HL-60/S4 (cell line): ENCODE measurements around the gene SPTBN5.

Source experiments
- in situ Hi-C: fragments of 300-500 bp; cut with MboI; formaldehyde crosslinking; loops from 2 replicates; pipeline ENCODE4 v1.14.3; 2022; ENCODE audit warnings: low sequenced_read_pairs

Gene SPTBN5

GRCh38 chr15:41827290-41827879, 66.5 kb downstream of the SPTBN5 start:
- in situ Hi-C loops = no loop called here

GRCh38 chr15:41825572-41826535, 68.0 kb downstream of the SPTBN5 start:
- in situ Hi-C loops = no loop called here

GRCh38 chr15:41825145-41825544, 68.7 kb downstream of the SPTBN5 start:
- in situ Hi-C loops = no loop called here

- in situ Hi-C loops = loop anchor here (25.0 kb wide), 1 partner anchor 362 kb away; no protein-coding TSS in a partner anchor
These were observed 69.6 kb downstream of the SPTBN5 start for GRCh38 chr15:41824062-41824745.

- in situ Hi-C loops = loop anchor here (25.0 kb wide), 1 partner anchor 361 kb away; no protein-coding TSS in a partner anchor
These were observed 70.4 kb downstream of the SPTBN5 start for GRCh38 chr15:41823502-41823901.

- in situ Hi-C loops = loop anchor here (25.0 kb wide), 1 partner anchor 361 kb away; no protein-coding TSS in a partner anchor
These were observed 70.9 kb downstream of the SPTBN5 start for GRCh38 chr15:41822957-41823356.

- in situ Hi-C loops = loop anchor here (25.0 kb wide), 1 partner anchor 360 kb away; no protein-coding TSS in a partner anchor
These were observed 71.4 kb downstream of the SPTBN5 start for GRCh38 chr15:41822471-41822870.

- in situ Hi-C loops = loop anchor here (25.0 kb wide), 1 partner anchor 360 kb away; no protein-coding TSS in a partner anchor
These were observed 72.0 kb downstream of the SPTBN5 start for GRCh38 chr15:41821831-41822230.

GRCh38 chr15:41820791-41821423, 72.9 kb downstream of the SPTBN5 start:
- in situ Hi-C loops = loop anchor here (25.0 kb wide), 1 partner anchor 359 kb away; no protein-coding TSS in a partner anchor

GRCh38 chr15:41819455-41820050, 74.3 kb downstream of the SPTBN5 start:
- in situ Hi-C loops = loop anchor here (25.0 kb wide), 1 partner anchor 357 kb away; no protein-coding TSS in a partner anchor

- in situ Hi-C loops = loop anchor here (25.0 kb wide), 1 partner anchor 355 kb away; no protein-coding TSS in a partner anchor
These were observed 76.1 kb downstream of the SPTBN5 start for GRCh38 chr15:41817781-41818180.

- in situ Hi-C loops = loop anchor here (25.0 kb wide), 1 partner anchor 355 kb away; no protein-coding TSS in a partner anchor
These were observed 76.5 kb downstream of the SPTBN5 start for GRCh38 chr15:41817327-41817726.

GRCh38 chr15:41816788-41817187, 77.1 kb downstream of the SPTBN5 start:
- in situ Hi-C loops = loop anchor here (25.0 kb wide), 1 partner anchor 354 kb away; no protein-coding TSS in a partner anchor

- in situ Hi-C loops = loop anchor here (5.0 to 25.0 kb wide), 2 partner anchors 42 to 352 kb away; partner anchors contain the start of gene MAPKBP1
These were observed 79.3 kb downstream of the SPTBN5 start for GRCh38 chr15:41814534-41814933.

- in situ Hi-C loops = loop anchor here (5.0 to 25.0 kb wide), 2 partner anchors 41 to 351 kb away; partner anchors contain the start of gene MAPKBP1
These were observed 80.4 kb downstream of the SPTBN5 start for GRCh38 chr15:41813426-41813825.

GRCh38 chr15:41812820-41813375, 81.0 kb downstream of the SPTBN5 start:
- in situ Hi-C loops = loop anchor here (5.0 to 25.0 kb wide), 2 partner anchors 41 to 351 kb away; partner anchors contain the start of gene MAPKBP1

- in situ Hi-C loops = loop anchor here (5.0 to 25.0 kb wide), 2 partner anchors 39 to 349 kb away; partner anchors contain the start of gene MAPKBP1
These were observed 82.2 kb downstream of the SPTBN5 start for GRCh38 chr15:41811432-41812195.
